Measurements from ENCODE around the gene TFAM. TPM values are rescaled to one million over a fixed set of nuclear protein-coding genes. Genes with fewer than 3 reads are reported as not detected.

Gene TFAM
- total RNA-seq = 38.1 TPM

GRCh38 chr10:58384999-58385783, at the start of gene TFAM:
Gene TFAM (plus strand): TSS chr10:58385410. CDS start chr10:58385548, 138 bp downstream.

Other genes with a start within 250 kb of the TFAM start
- gene IPMK, start 117.5 kb upstream of the TFAM start, total RNA-seq = 24.2 TPM
- 14.3 TPM for gene CISD1, start 116.2 kb upstream of the TFAM start, total RNA-seq
- gene UBE2D1, start 50.4 kb upstream of the TFAM start, total RNA-seq = 39.6 TPM
- gene BICC1, start 127.5 kb downstream of the TFAM start, total RNA-seq = 34.4 TPM

All from camera-type eye (tissue), 1 donor.